ENCODE data around the gene IFI30. TPM values are rescaled to one million over a fixed set of nuclear protein-coding genes. Genes with fewer than 3 reads are reported as not detected.
A peak's percentile ranks its signal among the peaks of the same experiment; 100 is the strongest.

Gene IFI30
- total RNA-seq, 1 donor = 23.1 TPM

DNA sequence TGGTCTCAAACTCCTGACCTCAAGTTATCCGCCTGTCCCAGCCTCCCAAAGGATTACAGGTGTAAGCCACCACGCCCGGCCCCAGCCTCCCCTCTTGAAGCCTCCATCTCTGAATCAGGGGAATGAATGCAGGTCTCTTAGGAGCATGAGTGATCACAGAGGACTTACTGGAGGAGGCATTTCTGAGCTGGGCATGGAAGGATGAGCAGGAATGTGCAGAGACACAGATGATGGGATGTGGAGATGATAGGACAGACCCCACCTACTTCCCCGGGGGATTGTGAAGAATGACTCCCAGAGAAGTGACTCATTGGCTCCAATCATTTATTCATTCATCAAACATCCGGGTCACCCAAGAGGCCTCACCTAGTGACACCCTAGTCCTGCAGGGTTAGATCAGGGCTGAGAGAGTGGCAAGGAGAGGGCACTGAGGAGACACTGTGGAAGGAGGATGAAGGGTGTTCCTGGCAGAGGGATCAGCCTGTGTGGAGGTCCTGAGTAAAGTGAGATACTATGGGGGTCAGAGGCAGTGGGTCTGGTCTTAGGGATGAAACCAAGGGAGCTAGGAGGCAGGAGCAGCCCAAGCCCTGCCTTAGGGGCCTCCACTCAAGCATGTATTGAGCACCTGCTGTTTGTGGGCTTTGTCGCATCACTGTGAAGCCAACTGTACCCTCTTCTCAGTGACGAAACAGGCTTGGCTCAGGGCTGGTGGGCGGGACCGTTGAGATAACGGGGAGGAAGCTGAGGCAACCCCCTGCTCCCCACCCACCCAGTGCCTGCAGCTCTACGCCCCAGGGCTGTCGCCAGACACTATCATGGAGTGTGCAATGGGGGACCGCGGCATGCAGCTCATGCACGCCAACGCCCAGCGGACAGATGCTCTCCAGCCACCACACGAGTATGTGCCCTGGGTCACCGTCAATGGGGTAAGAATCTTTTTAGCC lies 3.0 kb downstream of the IFI30 start:
- no peak for TF ChIP-seq CTCF (IDR thresholded peaks at IDR 0.05; ENCODE audit: insufficient read depth, low read length)

GRCh38 chr19:18179957-18180356 lies 6.3 kb downstream of the IFI30 start:
- DNase-seq (ENCODE audit: low read depth) = no peak
- no peak for TF ChIP-seq CTCF (IDR thresholded peaks at IDR 0.05; ENCODE audit: insufficient read depth, low read length)
- no peak overlapping the region for H3K4me3 ChIP-seq (ENCODE audit: low read depth, low read length)

More for the DNA sequence above, 3.0 kb downstream of the IFI30 start:
- H3K4me3 ChIP-seq (ENCODE audit: low read depth, low read length) = no peak overlapping the region
- no peak for DNase-seq (ENCODE audit: low read depth)

DNA sequence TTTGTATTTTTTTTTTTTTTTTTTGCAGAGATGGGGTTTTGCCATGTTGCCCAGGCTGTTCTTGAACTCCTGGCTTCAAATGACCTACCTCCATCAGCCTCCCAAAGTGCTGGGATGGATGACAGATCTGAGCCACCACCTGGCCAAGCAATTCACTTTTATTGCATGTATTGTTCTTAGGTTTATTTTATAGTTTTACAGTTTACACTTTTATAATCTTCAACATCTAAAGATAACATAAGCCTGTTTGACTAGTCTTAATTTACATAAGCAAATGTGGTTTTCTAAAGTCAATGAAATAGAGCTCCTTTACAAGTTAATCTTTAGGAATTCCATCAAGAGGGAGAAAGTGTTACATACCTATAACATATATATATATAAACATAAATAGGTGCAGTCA lies 9.9 kb downstream of the IFI30 start:
- no peak for TF ChIP-seq CTCF (IDR thresholded peaks at IDR 0.05; ENCODE audit: insufficient read depth, low read length)
- no peak for DNase-seq (ENCODE audit: low read depth)
- no peak overlapping the region for H3K4me3 ChIP-seq (ENCODE audit: low read depth, low read length)

DNA sequence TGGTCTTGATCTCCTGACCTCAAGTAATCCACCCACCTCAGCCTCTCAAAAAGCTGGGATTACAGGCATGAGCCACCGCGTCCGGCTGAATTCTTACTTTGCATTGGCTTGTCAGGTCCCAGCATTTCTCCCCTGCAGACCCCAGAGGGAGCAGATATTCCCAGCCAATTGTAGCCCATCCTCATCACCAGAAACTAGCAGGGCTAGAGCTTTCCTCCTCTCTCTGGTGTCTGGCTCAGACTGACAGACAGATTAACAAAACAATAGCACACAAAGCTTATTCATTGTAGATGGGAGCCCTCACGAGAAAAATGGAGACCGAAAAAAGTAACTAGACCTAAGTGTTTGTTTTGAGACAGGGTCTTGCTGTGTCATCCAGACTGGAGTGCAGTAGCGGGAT lies 11.9 kb downstream of the IFI30 start:
- no peak for DNase-seq (ENCODE audit: low read depth)
- TF ChIP-seq CTCF (IDR thresholded peaks at IDR 0.05; ENCODE audit: insufficient read depth, low read length) = no peak
- no peak overlapping the region for H3K4me3 ChIP-seq (ENCODE audit: low read depth, low read length)

GRCh38 chr19:18190278-18190677 lies 16.7 kb downstream of the IFI30 start:
- no peak for TF ChIP-seq CTCF (IDR thresholded peaks at IDR 0.05; ENCODE audit: insufficient read depth, low read length)
- no peak for DNase-seq (ENCODE audit: low read depth)
- no peak overlapping the region for H3K4me3 ChIP-seq (ENCODE audit: low read depth, low read length)

GRCh38 chr19:18191640-18192062 lies 18.0 kb downstream of the IFI30 start:
- no peak for DNase-seq (ENCODE audit: low read depth)
- peak overlapping the region; percentile 68 for H3K4me3 ChIP-seq (ENCODE audit: low read depth, low read length)
- no peak for TF ChIP-seq CTCF (IDR thresholded peaks at IDR 0.05; ENCODE audit: insufficient read depth, low read length)
